HG03571 (cell line): ENCODE data around the gene CTBP1.
"Not testable (repeated sequence)": the region's sequence is repeated elsewhere in the genome, so short reads cannot be mapped to it uniquely, and the experiment has no call there.

Experiments used
- ATAC-seq: cut with Tn5 transposase; IDR thresholded peaks from one replicate; pipeline ENCODE4 v1.9.1; 2021; ENCODE audit not compliant: unreplicated experiment

The CTBP1 gene

DNA sequence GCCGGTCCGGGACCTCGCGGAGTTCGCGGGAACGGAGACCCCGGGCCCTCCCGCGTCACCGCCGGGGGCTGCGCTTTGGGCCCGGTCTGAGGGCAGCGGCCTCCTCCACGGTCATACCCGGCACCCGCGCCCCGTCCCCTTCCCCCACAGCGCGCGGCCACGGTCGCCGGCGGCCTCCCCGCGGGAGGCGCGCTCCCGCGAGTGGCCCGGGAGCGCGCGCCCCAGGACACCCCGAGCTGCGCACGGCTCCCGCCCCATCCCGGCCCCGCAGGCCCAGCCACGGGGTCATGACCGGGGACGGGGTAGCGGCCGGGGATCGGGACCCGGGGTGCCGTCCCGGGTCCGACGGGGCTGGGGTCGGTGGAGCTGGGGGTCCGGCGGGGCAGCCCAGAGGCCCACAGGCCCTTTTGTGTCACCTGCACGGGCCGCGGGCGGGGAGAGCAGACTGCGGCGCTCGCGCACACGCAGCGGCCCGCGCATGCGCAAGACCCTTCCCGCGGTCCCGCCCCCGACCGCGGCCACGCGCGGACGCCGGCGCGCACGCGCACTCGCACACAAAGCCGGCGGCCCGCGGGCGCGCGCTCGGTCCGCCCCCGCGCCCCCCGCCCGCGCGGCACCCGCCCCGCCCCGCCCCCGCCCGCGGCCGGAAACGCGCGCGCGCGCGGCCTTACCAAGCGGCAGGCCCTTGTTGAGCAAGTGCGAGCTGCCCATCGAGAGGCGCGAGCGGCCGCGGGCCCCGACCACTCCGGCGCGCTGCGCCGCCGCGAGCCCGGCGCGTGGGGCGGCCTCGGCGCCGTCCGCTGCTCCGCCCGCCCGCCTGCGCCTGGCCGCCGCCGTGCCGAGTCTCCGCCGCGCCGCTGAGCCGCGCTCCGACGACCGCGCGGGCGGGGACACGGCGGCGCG is at the start of gene CTBP1:
TSS of gene CTBP1 (minus strand) at position 886 of the 903 bp plus-strand sequence. CDS start 7,799 bp downstream, outside the sequence.
- ATAC-seq, result peak; percentile 30

DNA sequence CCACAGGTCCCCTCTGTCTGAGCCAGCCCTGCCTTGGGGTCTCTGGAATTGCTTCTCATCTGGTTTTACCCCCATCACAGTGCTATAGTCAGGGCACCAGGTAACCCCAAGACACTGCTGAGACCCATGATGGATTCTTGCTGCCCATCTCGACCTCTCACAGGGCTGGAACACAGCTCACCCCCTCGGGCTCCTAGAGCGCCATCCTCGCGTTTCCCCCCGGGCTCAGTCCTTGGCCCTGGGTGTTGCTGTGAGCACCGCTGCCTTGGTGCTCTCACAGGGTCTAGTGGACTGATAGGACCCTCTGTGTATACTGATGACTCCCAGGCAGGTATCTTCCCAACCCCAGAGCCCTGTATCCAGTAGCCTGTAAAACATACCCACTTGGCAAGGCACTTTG is 49.5 kb upstream of the CTBP1 start:
- no peak for ATAC-seq

DNA sequence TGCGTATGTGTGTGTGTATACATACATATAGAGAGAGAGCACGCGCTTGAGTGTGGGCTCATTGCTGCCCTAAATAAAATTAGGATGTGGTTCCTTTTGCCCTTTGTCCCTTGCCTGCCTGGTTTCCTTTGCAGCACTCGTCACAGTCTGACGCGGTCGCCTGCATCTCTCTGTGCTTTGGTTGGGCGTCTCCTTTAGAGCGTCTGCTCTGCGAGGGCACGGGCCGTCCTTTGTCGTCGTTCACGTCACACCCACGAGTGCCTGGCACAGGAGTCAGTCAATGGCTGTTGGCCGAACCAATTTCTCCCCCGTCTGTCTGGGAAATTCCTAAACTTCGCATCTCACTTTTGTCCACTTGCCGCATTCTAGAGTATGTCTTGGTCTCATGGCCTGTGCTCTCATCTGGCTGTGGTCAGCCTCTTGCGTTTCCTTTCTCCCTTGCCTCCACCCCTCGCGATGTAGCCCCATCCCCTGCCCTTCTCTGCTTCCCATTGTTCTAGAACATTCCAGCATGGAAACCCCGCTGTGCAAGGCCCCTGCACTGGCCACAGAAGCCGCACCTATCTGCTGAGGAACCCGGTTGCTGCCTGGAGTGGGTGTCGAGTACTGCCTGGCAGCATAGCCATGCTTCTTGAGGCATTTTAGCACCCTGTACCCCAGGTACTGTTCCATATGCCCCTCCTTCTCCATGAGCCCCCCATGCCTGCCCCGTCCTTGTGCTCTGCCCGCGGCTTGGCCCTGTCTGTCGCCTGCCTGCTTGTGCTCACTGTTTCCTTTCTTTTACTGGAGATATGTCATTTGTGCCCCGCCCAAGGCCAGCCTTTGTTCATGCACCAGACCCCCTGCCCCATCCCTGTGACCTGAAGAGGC is 48.8 kb upstream of the CTBP1 start:
- ATAC-seq, result no peak

DNA sequence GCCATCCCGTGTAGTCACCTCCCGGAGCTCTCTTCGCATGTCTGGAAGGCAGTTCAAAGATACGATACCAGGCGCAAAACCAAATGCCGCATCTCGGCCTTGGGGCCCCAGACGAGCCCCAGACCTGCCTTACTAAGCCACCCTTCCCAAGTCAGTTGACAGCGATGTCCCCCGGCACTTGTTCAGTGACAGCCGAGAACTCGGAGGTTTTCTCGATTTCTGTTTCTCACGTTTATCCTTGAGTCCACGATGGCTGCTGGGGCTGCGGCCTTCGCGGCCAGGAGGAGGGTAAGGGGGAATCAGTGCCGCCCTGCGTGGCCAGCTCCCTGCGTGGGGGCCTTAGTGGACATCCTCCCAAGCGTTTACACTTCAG is 48.1 kb upstream of the CTBP1 start:
- no peak for ATAC-seq

DNA sequence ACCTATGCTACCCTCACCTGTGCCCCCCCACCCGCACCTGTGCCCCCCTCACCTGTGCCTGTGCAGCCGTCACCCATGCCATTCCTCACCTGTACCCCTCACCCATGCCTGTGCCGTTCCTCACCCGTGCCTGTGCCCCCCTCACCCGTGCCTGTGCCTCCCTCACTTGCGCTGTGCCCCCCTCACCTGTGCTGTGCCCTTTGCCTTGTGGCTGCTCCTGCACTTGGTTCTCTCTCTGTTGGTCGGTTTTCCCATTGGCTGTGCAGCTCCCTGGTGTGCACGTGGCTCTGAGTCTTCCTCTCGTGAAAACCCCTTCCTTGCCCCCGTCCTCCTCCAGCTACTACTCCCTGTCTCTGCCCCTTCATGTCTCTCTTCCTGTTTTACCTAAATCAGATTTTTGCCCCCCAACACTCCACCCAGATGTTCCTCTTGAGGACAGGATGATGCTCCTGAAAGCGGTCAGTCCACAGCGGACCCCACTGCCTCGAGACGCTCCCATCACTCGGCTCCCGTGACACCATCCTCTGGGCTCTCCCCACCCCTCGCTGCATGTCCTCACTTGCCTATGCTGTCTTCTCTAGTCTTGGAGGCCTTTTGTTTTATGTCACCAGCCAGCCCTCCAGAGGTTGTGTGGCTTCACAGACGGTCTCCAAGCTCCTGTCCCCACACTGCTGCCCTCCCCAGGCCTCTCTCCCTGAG is 47.5 kb upstream of the CTBP1 start:
- no peak for ATAC-seq

GRCh38 chr4:1295405-1296055 is 46.6 kb upstream of the CTBP1 start:
- ATAC-seq, result no peak

- no peak for ATAC-seq
These were observed 46.0 kb upstream of the CTBP1 start for GRCh38 chr4:1294891-1295290.

DNA sequence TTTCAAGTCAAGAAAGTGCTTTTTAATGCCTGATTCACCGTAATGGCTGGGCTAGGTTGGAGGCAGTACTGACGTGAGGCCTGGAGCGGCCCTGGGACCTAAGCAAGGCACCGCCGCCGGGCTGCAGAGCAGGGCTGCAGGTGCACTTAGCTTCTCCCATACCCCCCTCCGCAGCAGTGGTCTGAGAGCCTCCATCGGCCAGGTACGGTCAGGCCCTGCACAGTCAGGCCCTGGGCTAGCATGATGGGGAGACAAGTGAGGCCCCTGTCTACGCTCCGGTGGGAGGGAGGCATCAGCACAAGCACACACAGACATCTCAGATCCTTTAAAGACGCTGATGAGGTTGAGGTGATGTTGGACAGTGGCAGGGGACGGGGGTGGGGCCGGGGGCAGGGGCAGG is 45.5 kb upstream of the CTBP1 start:
- ATAC-seq, result no peak

GRCh38 chr4:1293991-1294390 is 45.1 kb upstream of the CTBP1 start:
- no peak for ATAC-seq

DNA sequence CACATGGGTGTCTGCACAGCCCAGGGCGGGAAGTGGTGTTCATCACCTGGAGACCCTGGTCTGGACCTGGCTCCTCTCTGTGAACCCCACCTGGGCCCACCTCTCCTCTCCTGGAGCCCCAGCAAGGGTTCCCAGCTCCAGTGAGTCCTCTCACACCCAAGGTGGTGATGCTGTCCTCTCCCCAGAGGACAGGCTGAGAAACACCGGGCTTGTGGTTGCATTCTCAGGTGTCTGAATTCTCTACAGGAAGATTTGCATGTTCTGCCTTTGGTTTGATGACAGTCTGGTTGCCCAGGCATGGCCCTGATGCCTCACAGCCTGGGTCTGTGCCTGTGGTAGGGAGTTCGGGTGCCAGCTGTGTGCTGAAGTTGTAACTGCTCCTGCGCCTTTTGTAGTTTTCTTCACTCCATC is 44.6 kb upstream of the CTBP1 start:
- ATAC-seq, result no peak

GRCh38 chr4:1292703-1293011 is 43.7 kb upstream of the CTBP1 start:
- not testable (repeated sequence) for ATAC-seq

DNA sequence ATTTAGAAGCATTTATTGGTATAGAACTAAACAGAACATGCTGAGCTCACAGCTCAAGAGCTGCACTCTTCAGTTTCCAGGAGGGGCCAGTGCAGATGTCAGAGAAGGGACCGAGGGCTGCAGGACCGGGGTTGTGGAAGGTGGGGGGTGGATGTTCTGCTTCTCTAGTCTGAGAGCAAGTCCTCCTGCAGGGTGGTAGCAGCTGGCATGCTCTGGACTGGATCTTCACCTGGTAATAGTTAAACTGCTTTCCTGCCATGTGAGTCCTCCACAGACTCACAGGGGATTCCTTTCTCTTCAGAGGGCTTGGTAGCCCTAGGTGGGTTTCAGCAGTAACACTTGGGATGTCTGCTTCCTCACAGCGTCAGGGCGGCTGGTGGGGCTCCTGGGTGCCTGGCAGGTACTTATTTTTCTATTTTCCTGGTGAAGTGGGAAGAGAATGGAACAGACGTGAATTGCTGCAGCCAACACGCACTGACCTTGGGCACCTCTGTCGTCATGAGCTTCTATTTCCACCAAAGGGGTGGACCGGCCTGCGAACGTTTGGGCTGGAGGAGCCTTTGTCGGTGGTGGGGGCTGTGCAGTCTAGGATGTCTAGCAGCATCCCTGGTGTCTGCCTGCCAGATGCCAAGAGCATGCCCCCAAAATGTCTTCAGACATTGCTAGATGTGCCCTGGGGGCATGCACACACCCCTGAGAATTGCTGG is 43.2 kb upstream of the CTBP1 start:
- ATAC-seq, result no peak

GRCh38 chr4:1291091-1291490 is 42.2 kb upstream of the CTBP1 start:
- no peak for ATAC-seq

DNA sequence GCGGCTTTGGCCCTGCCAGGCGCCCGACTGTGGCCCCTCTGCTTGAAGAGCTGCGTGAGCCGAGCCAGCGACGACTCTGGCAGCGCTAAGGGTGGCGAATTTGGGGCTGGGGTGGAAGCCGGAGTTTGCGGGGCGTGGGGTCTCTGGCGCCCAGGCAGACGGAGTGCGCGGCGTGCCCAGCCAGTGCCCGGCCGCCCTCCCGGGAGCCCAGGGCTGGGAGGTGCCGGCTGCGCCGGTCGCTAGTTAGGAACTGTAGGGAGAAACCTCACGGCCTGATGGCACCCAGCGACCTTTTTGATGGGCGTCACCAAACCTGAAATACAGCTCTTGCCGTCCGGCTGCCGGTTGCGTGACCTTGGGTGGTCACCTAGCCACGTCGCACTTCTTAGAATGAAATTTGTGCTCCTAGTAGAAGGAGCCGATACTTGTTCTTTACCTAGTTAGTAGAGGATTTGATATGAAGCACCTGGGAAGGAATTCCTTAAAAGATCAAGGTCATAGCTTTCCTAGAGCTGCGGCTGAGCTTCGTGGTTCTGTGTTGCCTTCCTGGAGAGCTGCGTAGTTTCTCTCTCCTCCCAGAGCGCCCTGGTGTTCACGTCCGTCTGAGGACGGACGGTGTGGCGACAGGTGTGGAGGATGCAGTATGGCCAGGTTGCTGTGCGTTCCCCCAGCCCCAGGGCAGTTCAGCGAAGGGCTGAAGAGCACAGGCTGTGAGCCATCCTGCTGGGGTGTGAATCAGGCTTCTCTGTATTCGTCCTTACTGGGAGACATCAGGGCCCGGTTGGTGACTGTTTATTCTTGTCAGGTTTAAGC is 41.4 kb upstream of the CTBP1 start:
- ATAC-seq, result no peak

DNA sequence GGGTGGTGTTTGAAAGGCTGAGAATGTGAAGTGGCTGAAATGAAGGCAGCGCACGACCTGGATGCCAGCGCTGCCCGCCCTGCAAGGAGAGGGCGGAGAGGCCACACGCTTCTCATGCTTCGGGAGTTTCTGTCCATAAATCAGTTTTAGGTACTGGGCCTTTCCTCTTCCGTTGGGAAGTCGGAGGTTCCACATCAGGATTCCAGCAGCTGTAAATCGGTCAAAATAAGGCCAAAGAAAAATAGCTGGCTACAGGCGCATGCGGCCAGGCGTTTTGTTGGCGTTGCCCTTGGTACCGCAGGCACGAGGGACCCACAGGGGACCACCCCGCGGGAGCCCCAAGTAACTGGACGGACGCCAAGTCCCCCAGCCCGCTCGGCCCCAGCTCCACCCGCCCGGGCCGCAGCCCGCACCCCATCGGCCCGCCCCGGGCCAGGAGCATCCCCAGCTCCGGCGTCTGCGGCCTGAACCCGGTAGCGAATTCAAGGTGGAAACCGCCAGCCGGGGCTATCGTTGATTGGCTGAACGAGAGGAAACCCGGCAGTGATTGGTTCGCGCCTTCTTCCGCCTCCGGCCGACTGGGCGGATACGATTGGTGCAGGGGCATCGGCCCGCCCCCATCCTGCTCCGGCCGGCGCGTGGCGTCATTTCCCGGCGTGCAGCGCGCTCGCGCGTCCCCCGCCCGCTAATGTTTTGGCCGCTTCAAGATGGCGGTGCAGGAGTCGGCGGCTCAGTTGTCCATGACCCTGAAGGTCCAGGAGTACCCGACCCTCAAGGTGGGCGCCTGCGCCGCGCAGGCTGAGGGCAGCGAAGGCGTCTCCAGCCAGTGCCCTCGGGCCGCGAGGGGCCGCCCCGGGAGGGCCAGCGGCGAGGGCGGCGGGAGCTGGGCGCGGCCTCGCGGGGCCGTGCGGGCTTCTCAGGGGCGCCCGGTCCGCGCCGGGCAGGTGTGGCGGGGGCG is 40.6 kb upstream of the CTBP1 start, which contains the start of gene MAEA:
TSS of gene MAEA (plus strand) at position 685 of the 958 bp plus-strand sequence. CDS start at position 708, 23 bp downstream.
- ATAC-seq, result peak; percentile 92

- ATAC-seq, result no peak
These were observed 39.9 kb upstream of the CTBP1 start for GRCh38 chr4:1288786-1289185.

DNA sequence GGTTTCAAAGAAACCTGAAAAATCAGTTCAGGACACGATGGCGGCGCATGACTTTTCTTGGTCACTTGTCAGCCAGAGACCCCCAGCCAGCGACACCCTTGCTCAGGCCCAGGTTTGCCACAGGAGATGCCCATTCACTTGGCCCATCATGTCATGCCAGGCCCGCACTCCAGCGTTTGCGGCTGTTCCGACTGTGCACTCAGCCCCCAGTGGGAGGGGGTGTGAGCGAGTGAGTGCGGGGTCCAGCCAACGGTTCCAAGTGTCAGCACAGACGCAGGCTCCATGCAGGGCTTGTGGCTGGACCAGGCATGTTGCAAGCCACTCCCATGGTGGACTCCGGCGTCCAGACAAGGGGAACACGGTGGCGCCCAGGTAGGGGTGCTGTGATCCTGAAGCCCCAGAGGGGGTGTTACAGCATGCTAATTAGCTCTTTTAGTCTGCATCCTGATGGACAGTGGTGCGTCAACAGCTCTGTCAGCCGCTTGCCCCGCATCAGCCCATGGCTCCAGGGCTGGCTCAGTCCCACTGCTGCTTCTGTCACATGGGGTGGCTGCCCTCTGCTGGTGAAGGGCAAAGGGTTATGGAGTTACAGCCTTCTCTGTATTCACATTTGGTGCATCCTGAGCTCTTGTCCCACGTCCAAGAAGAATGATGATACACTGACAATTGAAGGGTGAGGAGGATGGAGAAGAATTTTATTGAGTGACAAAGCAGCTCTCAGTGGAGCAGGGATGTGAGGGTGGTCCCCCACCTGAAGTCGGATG is 37.0 kb upstream of the CTBP1 start:
- no peak for ATAC-seq
